H1 (cell line): ENCODE data around the gene SRSF7. TPM values are rescaled to one million over a fixed set of nuclear protein-coding genes. Genes with fewer than 3 reads are reported as not detected.

Experiments used
- CTCF ChIA-PET: fragments of 300-600 bp; sonication (Branson Sonifier 250); formaldehyde crosslinking; loops from one replicate; lab custom pipeline; 2021; ENCODE audit not compliant: partially characterized antibody; lab: Charles Lee
- POLR2A ChIA-PET: fragments of 300-600 bp; sonication (Branson Sonifier 250); formaldehyde crosslinking; loops from one replicate; lab custom pipeline; 2021; ENCODE audit warnings: inconsistent platforms; ENCODE audit not compliant: partially characterized antibody; lab: Charles Lee
- DNase-seq, 2 experiments: peaks; one replicate each; pipeline versions ENCODE4 v3.0.0 to v3.0.0-alpha.2; 2010 to 2022; ENCODE audit warnings: low spot score in 2 of 2, low read depth in 1 of 2, mixed read lengths in 1 of 2
- FAIRE-seq: peaks from 2 replicates; lab custom pipeline; 2011; peaks lifted over from hg19 to GRCh38; lab: Jason Lieb, UNC
- H2AFZ ChIP-seq: 2 replicates; pipeline ENCODE4 v1.8.1; 2012; ENCODE audit warnings: low read length, inconsistent platforms
- H2AK5ac ChIP-seq: 2 replicates; pipeline ENCODE4 v1.6.1; 2013; ENCODE audit warnings: low read depth, low read length
- H2BK120ac ChIP-seq: replicated peaks from 2 replicates; pipeline ENCODE3; 2013; ENCODE audit warnings: low read depth, low read length, inconsistent platforms
- H2BK12ac ChIP-seq: 2 replicates; pipeline ENCODE4 v1.6.1; 2013; ENCODE audit warnings: low read depth, low read length
- H2BK15ac ChIP-seq: 2 replicates; pipeline ENCODE4 v1.6.1; 2013; ENCODE audit warnings: low read length
- H2BK20ac ChIP-seq: 2 replicates; pipeline ENCODE4 v1.6.1; 2013; ENCODE audit warnings: low read length
- H2BK5ac ChIP-seq: 2 replicates; pipeline ENCODE4 v1.6.1; 2013; ENCODE audit warnings: low read depth, low read length
- H3K14ac ChIP-seq: 2 replicates; pipeline ENCODE4 v1.6.1; 2013; ENCODE audit warnings: inconsistent platforms; ENCODE audit not compliant: insufficient read length
- H3K18ac ChIP-seq: 2 replicates; pipeline ENCODE4 v1.6.1; 2013; ENCODE audit warnings: low read length; ENCODE audit errors: extremely low read depth
- H3K23ac ChIP-seq: 2 replicates; pipeline ENCODE4 v1.6.1; 2013; ENCODE audit warnings: inconsistent platforms; ENCODE audit not compliant: insufficient read length
- H3K23me2 ChIP-seq: 2 replicates; pipeline ENCODE4 v1.6.1; 2013; ENCODE audit warnings: low read depth, low read length
- H3K27ac ChIP-seq: 2 replicates; pipeline ENCODE4 v1.6.1; 2011; ENCODE audit warnings: low read depth, low read length, inconsistent platforms
- H3K27me3 ChIP-seq, 4 experiments: replicated peaks in 1 of 4; 1 replicate in 1 of 4; 2 replicates in 3 of 4; pipeline versions ENCODE4 v1.6.1 to v1.8.1; 2011 to 2013; ENCODE audit warnings: low read length in 3 of 4, mild to moderate bottlenecking in 3 of 4, inconsistent platforms in 2 of 4, mixed read lengths in 2 of 4, moderate library complexity in 1 of 4; ENCODE audit not compliant: control insufficient read depth in 3 of 4, insufficient read depth in 3 of 4; ENCODE audit errors: extremely low read depth in 1 of 4
- H3K36me3 ChIP-seq, 4 experiments: 2 replicates each; pipeline versions ENCODE4 v1.6.1 to v1.8.1; 2011 to 2013; ENCODE audit warnings: mild to moderate bottlenecking in 4 of 4, low read length in 3 of 4, moderate library complexity in 2 of 4, control low read depth in 1 of 4, inconsistent platforms in 1 of 4; ENCODE audit not compliant: insufficient read depth in 4 of 4, control insufficient read depth in 2 of 4
- H3K4ac ChIP-seq: replicated peaks from 2 replicates; pipeline ENCODE3; 2013; ENCODE audit warnings: low read length, low read depth, mixed read lengths, inconsistent platforms; ENCODE audit not compliant: insufficient read length
- H3K4me1 ChIP-seq, 4 experiments: replicated peaks in 1 of 4; 1 replicate in 1 of 4; 2 replicates in 3 of 4; pipeline versions ENCODE4 v1.6.1 to v1.8.1; 2011 to 2013; ENCODE audit warnings: low read length in 3 of 4, inconsistent platforms in 2 of 4, mixed read lengths in 1 of 4; ENCODE audit not compliant: insufficient read depth in 4 of 4, control insufficient read depth in 3 of 4
- H3K4me2 ChIP-seq, 2 experiments: 2 replicates each; pipeline versions ENCODE4 v1.6.1 to v1.8.1; 2011 to 2013; ENCODE audit warnings: low read depth in 2 of 2, low read length in 2 of 2, control low read depth in 1 of 2, inconsistent platforms in 1 of 2, mild to moderate bottlenecking in 1 of 2; ENCODE audit not compliant: insufficient read depth in 1 of 2
- H3K4me3 ChIP-seq, 4 experiments: fragments of 200-600, 300-600 bp in 1 of 4; sonication (generic), shearing (Covaris generic), sonication (Bioruptor Twin) in 1 of 4; 2 replicates each; pipeline versions ENCODE4 v1.5.1 to v1.8.1; 2011 to 2016; ENCODE audit warnings: low read length in 4 of 4, low read depth in 3 of 4, control low read depth in 2 of 4, inconsistent platforms in 2 of 4, mild to moderate bottlenecking in 2 of 4, mixed read lengths in 1 of 4, moderate library complexity in 1 of 4; ENCODE audit not compliant: insufficient read depth in 2 of 4; ENCODE audit errors: extremely low read depth in 1 of 4
- H3K56ac ChIP-seq: replicated peaks from 2 replicates; pipeline ENCODE3; 2013; ENCODE audit warnings: low read depth, mild to moderate bottlenecking, mixed read lengths, low read length, inconsistent platforms; ENCODE audit not compliant: insufficient read length
- H3K79me1 ChIP-seq: 2 replicates; pipeline ENCODE4 v1.6.1; 2013; ENCODE audit warnings: low read depth, low read length, control low read depth
- H3K79me2 ChIP-seq, 2 experiments: 2 replicates each; pipeline versions ENCODE4 v1.6.1 to v1.8.1; 2012 to 2013; ENCODE audit warnings: low read length in 2 of 2, mild to moderate bottlenecking in 2 of 2, inconsistent platforms in 1 of 2; ENCODE audit not compliant: insufficient read depth in 2 of 2, control insufficient read depth in 1 of 2
- H3K9ac ChIP-seq, 4 experiments: replicated peaks in 1 of 4; 1 replicate in 1 of 4; 2 replicates in 3 of 4; pipeline versions ENCODE4 v1.6.1 to v1.8.1; 2011 to 2013; ENCODE audit warnings: low read depth in 3 of 4, low read length in 3 of 4, control low read depth in 2 of 4, mild to moderate bottlenecking in 2 of 4, moderate library complexity in 2 of 4, inconsistent platforms in 1 of 4; ENCODE audit errors: extremely low read depth in 1 of 4
- H3K9me3 ChIP-seq, 2 experiments: 2 replicates each; pipeline versions ENCODE4 v1.6.1 to v1.8.1; 2012 to 2013; ENCODE audit warnings: mild to moderate bottlenecking in 2 of 2, moderate library complexity in 2 of 2, control low read depth in 1 of 2, inconsistent platforms in 1 of 2, low read depth in 1 of 2, low read length in 1 of 2, mixed read lengths in 1 of 2; ENCODE audit not compliant: insufficient read depth in 2 of 2
- H4K20me1 ChIP-seq, 2 experiments: replicated peaks in 1 of 2; 2 replicates each; pipeline versions ENCODE3 to v1.8.1; 2011 to 2013; ENCODE audit warnings: inconsistent platforms in 2 of 2, low read length in 2 of 2, mild to moderate bottlenecking in 1 of 2; ENCODE audit not compliant: insufficient read depth in 2 of 2, control insufficient read depth in 1 of 2
- H4K5ac ChIP-seq: 2 replicates; pipeline ENCODE4 v1.6.1; 2013; ENCODE audit warnings: low read length, low read depth, mixed read lengths, inconsistent platforms; ENCODE audit not compliant: insufficient read length
- H4K8ac ChIP-seq: 2 replicates; pipeline ENCODE4 v1.8.0; 2013; ENCODE audit warnings: mild to moderate bottlenecking, moderate library complexity, low read length, inconsistent platforms; ENCODE audit not compliant: insufficient read depth; ENCODE audit errors: extremely low read depth
- H4K91ac ChIP-seq: replicated peaks from 2 replicates; pipeline ENCODE3; 2013; ENCODE audit warnings: low read length, mixed read lengths, inconsistent platforms; ENCODE audit not compliant: insufficient read length
- ATF2 ChIP-seq: IDR thresholded peaks from 2 replicates; pipeline ENCODE4 v1.6.1; 2012; ENCODE audit warnings: low read length, inconsistent platforms
- HDAC2 ChIP-seq, 2 experiments: fragments of 300-600 bp in 1 of 2; sonication (generic) in 1 of 2; IDR thresholded peaks; 2 replicates each; pipeline ENCODE4 v1.6.1; 2011 to 2012; ENCODE audit warnings: low read depth in 2 of 2, low read length in 2 of 2, mild to moderate bottlenecking in 2 of 2, moderate library complexity in 2 of 2, borderline replicate concordance in 1 of 2, inconsistent platforms in 1 of 2
- JUN ChIP-seq: IDR thresholded peaks from 2 replicates; pipeline ENCODE4 v1.6.1; 2011; ENCODE audit warnings: low read depth, mild to moderate bottlenecking, improper control_type of control experiment, low read length
- KDM1A ChIP-seq: fragments of 200-600, 300-600 bp; sonication (generic); IDR thresholded peaks from 2 replicates; pipeline ENCODE4 v1.7.1; 2016; ENCODE audit warnings: mild to moderate bottlenecking, low read length, borderline replicate concordance
- SAP30 ChIP-seq: fragments of 300-600 bp; sonication (generic); IDR thresholded peaks from 2 replicates; pipeline ENCODE4 v1.7.1; 2012; ENCODE audit warnings: low read length, moderate library complexity, mild to moderate bottlenecking, inconsistent platforms; ENCODE audit not compliant: insufficient read depth, insufficient replicate concordance
- SIX5 ChIP-seq: IDR thresholded peaks from 2 replicates; pipeline ENCODE4 v1.6.1; 2011; ENCODE audit warnings: mild to moderate bottlenecking, low read depth, low read length
- SP1 ChIP-seq: IDR thresholded peaks from 2 replicates; pipeline ENCODE4 v1.6.1; 2011; ENCODE audit warnings: low read depth, low read length
- SP2 ChIP-seq: IDR thresholded peaks from 2 replicates; pipeline ENCODE4 v1.6.1; 2012; ENCODE audit warnings: mild to moderate bottlenecking, low read length, inconsistent platforms
- SRF ChIP-seq: IDR thresholded peaks from 2 replicates; pipeline ENCODE4 v1.6.1; 2011; ENCODE audit warnings: mild to moderate bottlenecking, low read depth, low read length, moderate library complexity
- USF2 ChIP-seq: IDR thresholded peaks from 2 replicates; pipeline ENCODE4 v1.6.1; 2011; ENCODE audit warnings: low read length, improper control_type of control experiment
- ZNF274 ChIP-seq: IDR thresholded peaks from 2 replicates; pipeline ENCODE4 v1.7.0; 2012; ENCODE audit warnings: low read length, borderline replicate concordance; ENCODE audit errors: extremely low read depth
- WGBS, 2 experiments: shearing (Covaris generic) in 1 of 2; methylation state at CpG; one replicate each; pipeline versions ENCODE4 v1.1.6 to v1.1.7; 2013 to 2015; ENCODE audit warnings: low lambda C conversion rate in 2 of 2, mixed read lengths in 2 of 2, inconsistent platforms in 1 of 2, low coverage in 1 of 2, missing lambda C conversion rate in 1 of 2; ENCODE audit not compliant: insufficient replicate concordance in 2 of 2, insufficient coverage in 1 of 2, insufficient read length in 1 of 2; ENCODE audit errors: extremely low coverage in 1 of 2, missing lambda C conversion rate in 1 of 2; 5-methylcytosine and 5-hydroxymethylcytosine counted together
- polyA plus RNA-seq, 7 experiments: library from polyadenylated mRNA; depleted of rRNA in 3 of 7; stranded (reverse) in 5 of 7; unstranded in 2 of 7; fragments of >200 nt in 5 of 7; fragments of 200-250 nt in 2 of 7; gene quantifications; 1 replicate in 5 of 7; 2 replicates in 1 of 7; 4 replicates in 1 of 7; pipeline versions ENCODE4 v1.2.1 to v1.2.3, GENCODE V29; 2011 to 2013; ENCODE audit warnings: missing spikeins in 2 of 7, mixed read lengths in 2 of 7
- total RNA-seq: library from RNA; stranded (reverse); fragmentation: NEBNext Ultra II Directional; extraction: Animal tissue kit (Norgen Biotek cat#: 25700); gene quantifications from 2 replicates; pipeline ENCODE4 v1.2.1, GENCODE V29; 2021

SRSF7 gene
- total and polyA plus RNA-seq, 2 of the 8 experiments (the other 6 are each of a cell fraction or from before 2014, with no cell fraction given) = 370 to 415 TPM

GRCh38 chr2:38737925-38738324 is 13.2 kb downstream of the SRSF7 start:
- Histone ChIP-seq H3K18ac (no peak overlapping the region), H3K79me1 (no peaks in the 10 kb centered on the region), H3K4me2 (no peak overlapping the region), H2AFZ (no peak overlapping the region), H4K8ac (no peak overlapping the region), H4K20me1 (peaks cover 2 to 4% of the 10 kb centered on the region in 2 experiments), H3K4me1 (peaks cover 0 to 7% (median 1%) of the 10 kb centered on the region in 4 experiments; a peak in 4 of 7 replicates), H2BK12ac (no peak overlapping the region), H2BK15ac (no peak overlapping the region), H2BK120ac (no peak overlapping the region), H4K5ac (no peak overlapping the region), H3K9ac (no peak overlapping the region), H2BK5ac (no peak overlapping the region), H2BK20ac (no peak overlapping the region), H3K36me3 (peaks cover 0 to 25% (median 5%) of the 10 kb centered on the region in 4 experiments; a peak in 5 of 8 replicates), H4K91ac (no peak overlapping the region), H3K14ac (no peak overlapping the region), H2AK5ac (no peak overlapping the region), H3K4me3 (no peak overlapping the region), H3K27me3 (no peaks in the 10 kb centered on the region), H3K23ac (no peak overlapping the region), H3K56ac (no peak overlapping the region), H3K27ac (no peak overlapping the region), H3K23me2 (no peaks in the 10 kb centered on the region), H3K79me2 (no peaks in the 10 kb centered on the region), H3K4ac (no peak overlapping the region), H3K9me3 (no peaks in the 10 kb centered on the region)
- DNase-seq (no peak), FAIRE-seq (no peak)
- 98% methylated on average over 3 of the region's 3 CpGs; no CpG with 5 or more reads in 1 of the 2 experiments for WGBS, 2 experiments
- POLR2A ChIA-PET = interaction anchor here (0.8 to 24.3 kb wide), 3 partner anchors 11 to 149 kb away, joined by 3 to 486 read pairs (median 334); partner anchors contain the start of genes HNRNPLL and SRSF7
- CTCF ChIA-PET = interaction anchor here (0.6 to 7.8 kb wide), 7 partner anchors 13 to 184 kb away, joined by 3 to 56 read pairs (median 3); no protein-coding TSS in a partner anchor
- TF ChIP-seq SIX5 (no peak), SP2 (no peak), JUN (no peak), ATF2 (no peak), SRF (no peak), KDM1A (no peak), USF2 (no peak), ZNF274 (no peak), SAP30 (no peak), HDAC2 (IDR thresholded peaks at IDR 0.05; ENCODE audit: borderline replicate concordance in 1 of 2, low read depth in 2 of 2, low read length in 2 of 2) (no peak), SP1 (no peak)
